ENCODE measurements around the gene MAEL.

DNA sequence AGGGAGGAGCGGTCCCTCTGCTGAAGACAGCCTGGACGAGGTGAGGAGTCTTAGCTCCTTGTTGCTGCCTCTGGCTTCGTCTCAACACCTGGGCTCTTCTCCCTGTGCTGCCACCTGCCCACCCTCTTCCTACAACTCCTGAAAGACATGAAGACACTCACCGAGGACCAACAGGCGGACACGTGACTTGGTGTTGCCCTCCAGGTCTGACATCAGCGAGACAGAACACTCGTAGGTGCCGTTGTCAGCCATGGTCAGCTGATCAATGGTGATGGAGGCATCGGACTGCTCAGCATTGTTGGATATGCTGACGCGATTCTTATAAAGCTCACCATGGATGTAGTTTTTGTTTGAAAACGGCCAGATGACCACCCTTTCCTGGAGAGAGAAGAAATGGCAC lies 79.7 kb downstream of the MAEL start:
- TF ChIP-seq, protein P1, sequence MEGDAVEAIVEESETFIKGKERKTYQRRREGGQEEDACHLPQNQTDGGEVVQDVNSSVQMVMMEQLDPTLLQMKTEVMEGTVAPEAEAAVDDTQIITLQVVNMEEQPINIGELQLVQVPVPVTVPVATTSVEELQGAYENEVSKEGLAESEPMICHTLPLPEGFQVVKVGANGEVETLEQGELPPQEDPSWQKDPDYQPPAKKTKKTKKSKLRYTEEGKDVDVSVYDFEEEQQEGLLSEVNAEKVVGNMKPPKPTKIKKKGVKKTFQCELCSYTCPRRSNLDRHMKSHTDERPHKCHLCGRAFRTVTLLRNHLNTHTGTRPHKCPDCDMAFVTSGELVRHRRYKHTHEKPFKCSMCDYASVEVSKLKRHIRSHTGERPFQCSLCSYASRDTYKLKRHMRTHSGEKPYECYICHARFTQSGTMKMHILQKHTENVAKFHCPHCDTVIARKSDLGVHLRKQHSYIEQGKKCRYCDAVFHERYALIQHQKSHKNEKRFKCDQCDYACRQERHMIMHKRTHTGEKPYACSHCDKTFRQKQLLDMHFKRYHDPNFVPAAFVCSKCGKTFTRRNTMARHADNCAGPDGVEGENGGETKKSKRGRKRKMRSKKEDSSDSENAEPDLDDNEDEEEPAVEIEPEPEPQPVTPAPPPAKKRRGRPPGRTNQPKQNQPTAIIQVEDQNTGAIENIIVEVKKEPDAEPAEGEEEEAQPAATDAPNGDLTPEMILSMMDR (IDR thresholded peaks at IDR 0.05) = no peak
- TF ChIP-seq POLR2A (IDR thresholded peaks at IDR 0.05) = no peak
